HG03439 (cell line): Measurements from ENCODE around the gene UBXN2A.
"Not testable (repeated sequence)": the region's sequence is repeated elsewhere in the genome, so short reads cannot be mapped to it uniquely, and the experiment has no call there.

ENCODE experiments used
- ATAC-seq: cut with Tn5 transposase; IDR thresholded peaks from one replicate; pipeline ENCODE4 v1.9.1; 2021; ENCODE audit warnings: mild to moderate bottlenecking, moderate library complexity; ENCODE audit not compliant: unreplicated experiment

Gene UBXN2A

GRCh38 chr2:24043133-24043532 lies 102.9 kb downstream of the UBXN2A start:
- ATAC-seq, result not testable (repeated sequence)

DNA sequence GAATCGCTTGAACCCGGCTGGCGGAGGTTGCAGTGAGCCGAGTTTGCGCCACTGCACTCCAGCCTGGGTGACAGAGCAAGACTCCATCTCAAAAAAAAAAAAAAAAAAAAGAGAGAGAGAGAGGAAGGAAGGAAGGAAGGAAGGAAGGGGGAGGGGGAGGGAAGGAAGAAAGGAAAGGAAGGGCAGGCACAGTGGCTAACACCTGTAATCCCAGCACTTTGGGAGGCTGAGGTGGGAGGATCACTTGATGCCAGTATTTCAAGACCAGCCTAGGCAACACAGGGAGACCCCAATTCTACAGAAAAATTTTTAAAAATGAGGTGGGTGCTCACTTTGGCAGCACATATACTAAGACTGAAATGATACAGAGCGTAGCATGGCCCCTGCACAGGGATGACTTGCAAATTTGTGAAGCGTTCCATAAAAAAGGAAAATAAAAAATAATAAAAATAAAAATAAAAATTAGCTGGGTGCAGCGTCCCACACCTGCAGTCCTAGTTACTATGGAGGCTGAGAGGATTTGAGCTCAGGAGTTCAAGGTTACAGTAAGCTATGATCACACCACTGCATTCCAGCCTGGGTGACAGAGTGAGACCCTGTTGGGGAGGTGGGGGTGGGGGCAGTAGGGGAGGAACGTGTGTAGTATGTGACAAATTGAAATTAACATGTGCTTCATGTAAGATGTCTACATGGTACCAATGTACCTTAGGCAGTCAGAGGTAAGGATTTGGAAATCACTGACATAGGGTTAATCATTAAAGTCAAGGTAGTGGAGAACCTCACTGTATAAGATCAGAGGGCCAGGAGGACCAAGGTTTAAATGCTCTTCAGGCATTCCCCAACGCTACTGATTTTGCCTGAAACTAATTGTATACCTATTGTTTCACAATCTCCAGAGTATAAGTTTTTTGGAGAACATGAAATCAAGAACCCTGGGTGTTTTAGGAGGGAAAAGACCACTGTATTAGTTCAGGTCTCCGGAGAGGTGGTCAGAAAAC lies 105.5 kb downstream of the UBXN2A start:
- ATAC-seq, result no peak

DNA sequence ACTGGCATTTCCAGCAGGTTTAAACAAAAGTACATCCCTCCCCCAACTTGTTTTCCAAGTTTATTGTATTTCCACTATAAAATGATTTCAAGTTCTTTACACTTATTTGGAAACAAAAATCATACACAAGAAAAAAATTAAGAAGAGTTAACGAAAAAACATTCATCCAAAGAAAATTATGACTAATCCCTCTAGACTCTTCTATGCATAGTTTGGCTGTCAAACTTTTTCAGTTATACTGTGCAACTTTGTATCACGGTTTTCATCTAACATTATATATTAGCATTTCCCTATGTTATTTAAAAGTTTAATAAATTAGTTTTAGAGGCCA lies 106.3 kb downstream of the UBXN2A start:
- ATAC-seq, result no peak

DNA sequence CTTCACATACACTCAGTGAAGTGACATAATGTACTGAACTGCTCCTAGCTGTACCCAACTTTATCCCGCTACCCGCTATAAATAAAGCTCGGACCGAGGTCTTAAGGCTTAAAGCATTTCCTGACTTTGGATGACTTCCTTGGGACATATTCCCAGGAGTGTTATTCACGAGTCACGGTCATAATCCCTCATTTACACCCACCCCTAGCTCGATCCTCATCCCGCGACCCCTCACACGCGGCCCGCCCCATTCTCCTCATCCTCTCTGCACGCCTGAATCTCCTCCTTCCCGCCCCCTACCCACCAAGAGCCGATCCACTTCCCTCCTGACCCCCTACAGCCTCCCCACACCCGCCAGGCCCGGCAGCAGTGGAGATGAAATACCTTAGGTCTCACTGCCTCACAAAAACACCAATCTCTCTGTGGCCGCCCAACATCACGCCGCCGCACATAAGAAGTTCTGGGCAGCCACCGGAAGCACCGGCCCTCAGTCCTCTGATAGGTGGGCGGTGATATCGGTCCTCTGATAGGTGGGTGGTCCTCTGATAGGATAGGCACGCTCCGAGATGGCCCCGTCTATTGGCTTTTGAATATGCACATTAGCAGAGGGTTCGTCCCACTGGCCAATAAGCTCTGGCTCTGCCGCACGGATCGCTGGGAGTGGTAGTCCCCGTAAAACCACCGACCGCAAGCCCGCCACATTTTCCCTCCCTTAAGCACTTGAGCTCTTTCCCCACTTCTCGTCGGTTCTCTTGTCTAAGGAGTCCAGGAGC lies 106.9 kb downstream of the UBXN2A start, which contains the start of gene WDCP:
TSS of gene WDCP (minus strand) at position 462 of the 773 bp plus-strand sequence. CDS start 7,897 bp downstream, outside the sequence.
- peak; percentile 98 for ATAC-seq

DNA sequence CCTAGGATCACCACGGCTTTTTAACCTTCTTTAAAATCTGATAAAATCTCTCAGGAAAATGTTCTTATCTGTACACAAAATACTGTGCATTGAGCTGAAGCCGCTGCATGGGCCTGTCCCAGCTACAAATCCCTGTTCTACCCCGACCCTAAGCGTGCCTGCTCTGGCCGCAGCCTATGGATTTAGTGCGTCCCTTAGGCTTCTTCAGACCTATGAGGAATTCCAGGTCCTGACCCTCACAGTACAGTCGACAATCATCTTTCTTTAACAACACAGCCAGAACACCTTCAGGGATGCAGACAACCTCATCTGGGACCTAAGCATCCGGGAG lies 107.4 kb downstream of the UBXN2A start:
- ATAC-seq, result no peak

- no peak for ATAC-seq
Measured at GRCh38 chr2:24048769-24049484, 108.7 kb downstream of the UBXN2A start.

GRCh38 chr2:24049485-24050021 lies 109.3 kb downstream of the UBXN2A start, which contains the start of gene FKBP1B:
TSS of gene FKBP1B (plus strand) at chr2:24049741. CDS start at chr2:24049850, 109 bp downstream.
- ATAC-seq, result no peak

DNA sequence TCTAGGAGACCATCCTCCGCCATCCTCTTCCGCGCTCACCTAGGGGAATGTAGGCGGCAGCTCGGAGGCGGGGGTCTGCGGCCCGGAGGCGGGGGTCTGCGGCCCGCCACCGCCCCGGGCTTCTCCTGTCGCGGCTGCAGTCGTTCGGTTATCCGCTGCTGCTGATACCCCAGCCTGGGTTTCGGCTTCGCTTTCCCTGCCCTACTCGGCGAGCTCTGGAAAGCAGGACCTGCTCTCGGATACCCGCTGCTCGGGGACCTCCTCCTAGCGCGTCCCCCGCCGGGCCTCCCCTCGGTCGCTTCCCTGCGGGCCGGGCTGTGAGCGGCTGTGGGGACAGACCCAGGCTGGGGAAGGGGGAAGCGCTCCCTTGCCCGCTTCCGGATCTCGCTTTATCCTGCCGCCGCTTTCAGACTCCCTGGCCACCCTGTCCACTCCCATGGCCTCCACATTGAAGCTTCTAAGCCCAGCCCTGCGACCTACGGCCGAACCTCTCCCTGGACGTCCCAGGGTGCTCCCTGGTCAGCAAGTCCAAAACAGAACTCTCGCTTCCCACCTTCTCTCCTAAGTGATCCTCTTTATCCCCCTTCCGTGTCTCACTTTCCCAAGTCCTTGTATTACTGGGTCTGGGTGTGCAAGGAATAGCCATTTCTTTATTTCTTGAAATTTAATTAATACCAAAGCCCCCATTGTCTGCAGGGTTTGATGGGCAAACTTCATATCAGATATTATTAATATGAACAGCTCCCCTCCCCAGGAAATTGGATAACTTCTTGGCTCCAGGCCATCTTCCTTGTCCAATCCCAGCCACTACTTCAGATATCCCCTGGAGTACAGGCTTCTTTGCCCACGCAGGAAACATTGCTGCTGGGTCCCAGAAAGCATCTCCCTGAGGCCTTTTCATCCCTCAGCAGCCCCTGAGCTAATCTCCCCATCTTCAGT lies 110.0 kb downstream of the UBXN2A start:
- no peak for ATAC-seq

- no peak for ATAC-seq
Measured at GRCh38 chr2:24051833-24052232, 111.6 kb downstream of the UBXN2A start.

DNA sequence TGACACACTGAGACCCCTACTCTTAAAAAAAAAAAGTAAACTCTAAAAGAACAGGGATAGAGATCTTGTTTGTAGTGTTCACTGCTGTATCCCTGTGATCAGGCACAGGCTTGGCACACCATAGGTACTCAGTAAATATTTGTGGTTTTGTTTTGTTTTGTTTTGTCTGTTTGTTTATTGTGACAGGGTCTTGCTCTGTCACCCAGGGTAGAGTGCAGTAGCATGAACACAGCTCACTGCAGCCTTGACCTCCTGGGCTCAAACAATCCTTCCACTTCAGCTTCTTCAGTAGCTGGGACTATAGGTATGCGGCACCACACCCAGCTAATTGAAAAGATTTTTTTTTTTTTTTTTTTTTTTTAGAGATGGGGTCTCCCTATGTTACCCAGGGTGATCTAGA lies 112.7 kb downstream of the UBXN2A start:
- ATAC-seq, result no peak
